DND-41 (cell line): Measurements from ENCODE around the gene TMEM181.

Source experiments
- EZH2 ChIP-seq: IDR thresholded peaks from 3 replicates; pipeline ENCODE4 v1.6.1; 2012; ENCODE audit warnings: borderline replicate concordance, low read depth, mild to moderate bottlenecking, moderate library complexity, low read length, inconsistent platforms; ENCODE audit not compliant: severe bottlenecking
- TF ChIP-seq, protein P1 (sequence below): IDR thresholded peaks from 2 replicates; pipeline ENCODE4 v1.5.1; 2012; ENCODE audit warnings: borderline replicate concordance, low read length, moderate library complexity, mild to moderate bottlenecking; ENCODE audit not compliant: poor library complexity, severe bottlenecking; ENCODE audit errors: extremely low read depth

DNA sequence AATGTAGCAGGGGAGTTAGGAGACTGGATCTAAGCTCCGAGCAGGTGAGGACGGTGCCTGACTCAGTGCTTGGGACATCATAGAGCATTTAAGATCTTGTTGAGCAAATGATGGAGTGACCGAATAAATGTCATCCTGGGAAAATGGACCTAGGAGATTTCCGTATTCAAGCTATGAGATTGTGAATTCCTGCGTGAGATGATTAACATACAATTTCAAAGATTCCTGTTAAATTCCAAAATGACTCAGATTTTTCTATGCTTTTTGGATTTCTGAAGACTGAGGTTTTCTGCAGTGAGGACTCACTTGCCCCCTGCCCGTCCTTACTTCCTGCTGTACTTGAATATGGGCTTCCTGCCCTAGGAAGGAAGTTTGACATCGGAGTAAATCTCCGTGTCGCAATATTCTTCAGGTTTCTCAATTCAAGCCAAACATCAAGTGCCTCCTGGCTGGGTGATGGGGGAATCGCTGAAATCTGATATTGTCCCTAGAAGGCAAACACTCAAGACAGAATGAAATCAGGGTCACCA lies 95.1 kb downstream of the TMEM181 start:
- TF ChIP-seq, protein P1, sequence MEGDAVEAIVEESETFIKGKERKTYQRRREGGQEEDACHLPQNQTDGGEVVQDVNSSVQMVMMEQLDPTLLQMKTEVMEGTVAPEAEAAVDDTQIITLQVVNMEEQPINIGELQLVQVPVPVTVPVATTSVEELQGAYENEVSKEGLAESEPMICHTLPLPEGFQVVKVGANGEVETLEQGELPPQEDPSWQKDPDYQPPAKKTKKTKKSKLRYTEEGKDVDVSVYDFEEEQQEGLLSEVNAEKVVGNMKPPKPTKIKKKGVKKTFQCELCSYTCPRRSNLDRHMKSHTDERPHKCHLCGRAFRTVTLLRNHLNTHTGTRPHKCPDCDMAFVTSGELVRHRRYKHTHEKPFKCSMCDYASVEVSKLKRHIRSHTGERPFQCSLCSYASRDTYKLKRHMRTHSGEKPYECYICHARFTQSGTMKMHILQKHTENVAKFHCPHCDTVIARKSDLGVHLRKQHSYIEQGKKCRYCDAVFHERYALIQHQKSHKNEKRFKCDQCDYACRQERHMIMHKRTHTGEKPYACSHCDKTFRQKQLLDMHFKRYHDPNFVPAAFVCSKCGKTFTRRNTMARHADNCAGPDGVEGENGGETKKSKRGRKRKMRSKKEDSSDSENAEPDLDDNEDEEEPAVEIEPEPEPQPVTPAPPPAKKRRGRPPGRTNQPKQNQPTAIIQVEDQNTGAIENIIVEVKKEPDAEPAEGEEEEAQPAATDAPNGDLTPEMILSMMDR: no peak
- TF ChIP-seq EZH2: no peak
